HCT116 (cell line): ENCODE results near the gene CA10. TPM values are rescaled to one million over a fixed set of nuclear protein-coding genes. Genes with fewer than 3 reads are reported as not detected.

Experiments
- ATAC-seq: fragments of 200-7000 bp; cut with Tn5 transposase; 2 replicates; pipeline ENCODE4 v1.9.1; 2020; ENCODE audit warnings: mild to moderate bottlenecking, moderate library complexity
- BruUV-seq: library from RNA; stranded (reverse); fragments of 400-500 nt; replicated peaks from 2 replicates; lab custom pipeline; 2021; lab: Mats Ljungman, UMichigan
- CTCF ChIA-PET: fragments of 300-600 bp; sonication (Branson Sonifier 250); formaldehyde crosslinking; loops from one replicate; lab custom pipeline; 2021; ENCODE audit warnings: antibody characterized with exemption; lab: Charles Lee
- POLR2A ChIA-PET: fragments of 300-600, 350-600 bp; sonication (Branson Sonifier 250); formaldehyde crosslinking; loops from one replicate; lab custom pipeline; 2021; ENCODE audit warnings: antibody characterized with exemption; lab: Charles Lee
- RAD21 ChIA-PET, 2 experiments: fragments of 300-600 bp; sonication (Branson Sonifier 250); formaldehyde crosslinking; loops; one replicate each; lab custom pipeline; 2023; ENCODE audit warnings: low total read pairs in 2 of 2; ENCODE audit not compliant: uncharacterized antibody in 2 of 2, unreplicated experiment in 2 of 2, low non-redundant PET in 1 of 2; lab: Charles Lee
- DNase-seq: peaks from one replicate; pipeline ENCODE4 v3.0.0-alpha.2; 2010; ENCODE audit warnings: low read depth, low spot score
- H2AFZ ChIP-seq: fragments of 200-600 bp; shearing (Covaris generic), sonication (generic); 2 replicates; pipeline ENCODE4 v1.6.1; 2017; ENCODE audit warnings: low read depth, mixed run types, mixed read lengths, antibody characterized with exemption, low read length; ENCODE audit not compliant: poor library complexity, severe bottlenecking
- H3K27ac ChIP-seq: 2 replicates; pipeline ENCODE4 v1.5.1; 2012; ENCODE audit warnings: low read depth, low read length
- H3K27me3 ChIP-seq: fragments of 200-600 bp; sonication (generic); 2 replicates; pipeline ENCODE4 v1.6.1; 2016; ENCODE audit warnings: mixed run types, low read length, mixed read lengths; ENCODE audit not compliant: insufficient read depth
- H3K36me3 ChIP-seq, 2 experiments: fragments of 200-500 bp in 1 of 2; fragments of 200-600 bp in 1 of 2; sonication (Bioruptor generic) in 1 of 2; sonication (generic) in 1 of 2; 2 replicates each; pipeline versions ENCODE4 v1.5.1 to v1.6.1; 2014 to 2016; ENCODE audit warnings: low read length in 2 of 2, inconsistent platforms in 1 of 2, mixed read lengths in 1 of 2, mixed run types in 1 of 2; ENCODE audit not compliant: insufficient read depth in 2 of 2, control insufficient read depth in 1 of 2
- H3K4me1 ChIP-seq, 2 experiments: fragments of 200-600 bp in 1 of 2; sonication (generic) in 1 of 2; 2 replicates each; pipeline versions ENCODE4 v1.5.1 to v1.6.1; 2012 to 2017; ENCODE audit warnings: low read length in 2 of 2, inconsistent platforms in 1 of 2, mild to moderate bottlenecking in 1 of 2, mixed read lengths in 1 of 2, mixed run types in 1 of 2, moderate library complexity in 1 of 2; ENCODE audit not compliant: insufficient read depth in 2 of 2, control insufficient read depth in 1 of 2
- H3K4me2 ChIP-seq: fragments of 200-600 bp; sonication (generic); 2 replicates; pipeline ENCODE4 v1.6.1; 2017; ENCODE audit warnings: mixed run types, low read length, mixed read lengths
- H3K4me3 ChIP-seq, 2 experiments: fragments of 200-600 bp in 1 of 2; sonication (generic) in 1 of 2; replicated peaks in 1 of 2; 2 replicates each; pipeline ENCODE4 v1.5.1; 2011 to 2016; ENCODE audit warnings: low read length in 2 of 2, control low read depth in 1 of 2, low read depth in 1 of 2, mild to moderate bottlenecking in 1 of 2, mixed read lengths in 1 of 2, mixed run types in 1 of 2
- H3K79me2 ChIP-seq: fragments of 200-600 bp; sonication (generic); 2 replicates; pipeline ENCODE4 v1.6.1; 2017; ENCODE audit warnings: mild to moderate bottlenecking, mixed run types, low read length, moderate library complexity, mixed read lengths; ENCODE audit not compliant: insufficient read depth
- H3K9ac ChIP-seq: fragments of 200-600 bp; sonication (generic); 2 replicates; pipeline ENCODE4 v1.6.1; 2016; ENCODE audit warnings: low read length, mixed read lengths
- H3K9me2 ChIP-seq: fragments of 200-600 bp; sonication (generic), shearing (Covaris generic); 2 replicates; pipeline ENCODE4 v1.6.1; 2017; ENCODE audit warnings: mixed run types, mild to moderate bottlenecking, moderate library complexity; ENCODE audit not compliant: insufficient read depth
- H3K9me3 ChIP-seq, 2 experiments: fragments of 200-500 bp in 1 of 2; fragments of 200-600 bp in 1 of 2; sonication (Bioruptor generic) in 1 of 2; sonication (generic) in 1 of 2; 2 replicates each; pipeline ENCODE4 v1.6.1; 2014 to 2017; ENCODE audit warnings: low read length in 2 of 2, mixed read lengths in 2 of 2, inconsistent platforms in 1 of 2, low read depth in 1 of 2, mild to moderate bottlenecking in 1 of 2, mixed run types in 1 of 2, moderate library complexity in 1 of 2; ENCODE audit not compliant: control insufficient read depth in 1 of 2, insufficient read depth in 1 of 2
- H4K20me1 ChIP-seq: fragments of 200-600 bp; sonication (generic), shearing (Covaris generic); 2 replicates; pipeline ENCODE4 v1.6.1; 2017; ENCODE audit warnings: mixed run types, mild to moderate bottlenecking, moderate library complexity; ENCODE audit not compliant: insufficient read depth
- CEBPB ChIP-seq: IDR thresholded peaks from 2 replicates; pipeline ENCODE4 v1.6.1; 2012; ENCODE audit warnings: low read depth
- EGR1 ChIP-seq: IDR thresholded peaks from 2 replicates; pipeline ENCODE4 v1.6.1; 2012; ENCODE audit warnings: low read depth
- ELF1 ChIP-seq: IDR thresholded peaks from 2 replicates; pipeline ENCODE4 v1.6.1; 2012; ENCODE audit warnings: low read depth, borderline replicate concordance
- EZH2 ChIP-seq: fragments of 200-600 bp; sonication (generic); IDR thresholded peaks from 2 replicates; pipeline ENCODE4 v1.6.1; 2017; ENCODE audit warnings: antibody characterized with exemption, mixed run types
- FOSL1 ChIP-seq: IDR thresholded peaks from 2 replicates; pipeline ENCODE4 v1.6.1; 2012; ENCODE audit warnings: low read depth
- JUND ChIP-seq: IDR thresholded peaks from 2 replicates; pipeline ENCODE4 v1.6.1; 2012
- POLR2AphosphoS5 ChIP-seq: IDR thresholded peaks from 2 replicates; pipeline ENCODE4 v1.6.1; 2011; ENCODE audit warnings: mild to moderate bottlenecking, low read depth, low read length, moderate library complexity
- SIN3A ChIP-seq: IDR thresholded peaks from 2 replicates; pipeline ENCODE4 v1.6.1; 2012; ENCODE audit warnings: low read depth
- SP1 ChIP-seq: IDR thresholded peaks from 2 replicates; pipeline ENCODE4 v1.6.1; 2012; ENCODE audit warnings: low read depth
- SRF ChIP-seq: IDR thresholded peaks from 2 replicates; pipeline ENCODE4 v1.6.1; 2012; ENCODE audit warnings: low read depth
- ZNF274 ChIP-seq: fragments of 200-500 bp; sonication (Bioruptor generic); IDR thresholded peaks from 2 replicates; pipeline ENCODE4 v1.6.1; 2014; ENCODE audit warnings: mild to moderate bottlenecking, low read depth, low read length, inconsistent platforms
- intact Hi-C: fragments of 100-400 bp; cut with micrococcal nuclease; formaldehyde crosslinking; loops from 2 replicates; pipeline ENCODE4 v1.10.0; 2022
- total RNA-seq: library from RNA; stranded (reverse); gene quantifications from one replicate; pipeline ENCODE4 v1.2.1, GENCODE V29; 2021; ENCODE audit not compliant: unreplicated experiment
- TF ChIP-seq, protein P1 (sequence below): IDR thresholded peaks from 2 replicates; pipeline ENCODE4 v1.6.1; 2012
- TF ChIP-seq, protein P2 (sequence below), 3 experiments: fragments of 200-600 bp in 1 of 3; sonication (generic) in 1 of 3; IDR thresholded peaks in 2 of 3; conservative IDR thresholded peaks in 1 of 3; 2 replicates each; pipeline ENCODE4 v1.5.1; 2012 to 2017; ENCODE audit warnings: low read depth in 2 of 3, low read length in 2 of 3, antibody characterized with exemption in 1 of 3, borderline replicate concordance in 1 of 3, control low read depth in 1 of 3, mild to moderate bottlenecking in 1 of 3, mixed read lengths in 1 of 3, mixed run types in 1 of 3, moderate library complexity in 1 of 3; ENCODE audit not compliant: insufficient read depth in 1 of 3
- TF ChIP-seq, protein P3 (sequence below): IDR thresholded peaks from 2 replicates; pipeline ENCODE4 v1.6.1; 2011; ENCODE audit warnings: mild to moderate bottlenecking, low read length, moderate library complexity; ENCODE audit not compliant: insufficient replicate concordance; ENCODE audit errors: extremely low read depth

Gene CA10
- total RNA-seq, 1 experiment from 2014 or later = not detected

DNA sequence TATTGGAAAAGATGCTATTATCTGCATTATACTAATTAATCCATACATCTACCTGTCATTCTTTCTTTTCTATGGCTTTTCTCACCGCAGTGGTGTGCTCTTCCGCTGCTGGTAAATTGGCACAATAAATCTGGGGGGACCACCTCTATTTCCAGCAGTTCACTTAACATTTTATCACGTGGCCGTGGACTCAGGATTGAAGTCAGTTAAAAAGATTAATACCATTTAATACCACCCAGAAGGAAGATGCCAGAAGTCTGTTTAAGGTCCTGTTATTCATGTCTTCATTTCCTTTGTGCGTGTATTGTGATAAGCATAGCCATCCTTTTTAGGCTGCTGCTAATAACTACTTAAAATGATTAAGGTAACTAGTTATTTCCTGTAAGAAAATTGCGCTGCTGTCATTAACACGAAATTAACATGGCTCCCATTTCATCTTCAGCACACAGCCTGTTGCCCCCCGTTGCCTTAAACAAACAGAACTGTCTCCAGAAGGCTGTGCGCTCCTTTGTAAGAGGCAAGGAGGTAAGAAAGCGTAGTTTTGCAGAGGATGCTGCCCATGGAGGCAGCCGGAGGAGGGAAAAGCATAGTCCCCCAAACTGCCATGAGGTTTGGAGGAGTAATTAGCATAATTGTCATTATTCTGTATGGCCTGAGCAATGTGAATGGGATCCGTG is 483.8 kb downstream of the CA10 start:
- H3K4me2 ChIP-seq = no peak overlapping the region
- ChIA-PET POLR2A (no interaction called here), CTCF (no interaction called here), RAD21 (no interaction called here)
- ATAC-seq (no peak), DNase-seq (no peak)
- no peaks in the 10 kb centered on the region for H3K9me3 ChIP-seq
- H2AFZ ChIP-seq = no peak overlapping the region
- H3K4me3 ChIP-seq = no peak overlapping the region
- H3K9me2 ChIP-seq = no peaks in the 10 kb centered on the region
- no peaks in the 10 kb centered on the region for H3K4me1 ChIP-seq
- intact Hi-C loops = no loop called here
- H3K36me3 ChIP-seq = no peaks in the 10 kb centered on the region
- H3K27me3 ChIP-seq = peaks cover 26% of the 10 kb centered on the region
- no peak for TF ChIP-seq ELF1
- no peak for TF ChIP-seq SP1
- TF ChIP-seq JUND = no peak
- H3K9ac ChIP-seq = no peak overlapping the region
- no peaks in the 10 kb centered on the region for H3K79me2 ChIP-seq
- BruUV-seq = no TSS peak
- no peaks in the 10 kb centered on the region for H4K20me1 ChIP-seq
- H3K27ac ChIP-seq = no peak overlapping the region

DNA sequence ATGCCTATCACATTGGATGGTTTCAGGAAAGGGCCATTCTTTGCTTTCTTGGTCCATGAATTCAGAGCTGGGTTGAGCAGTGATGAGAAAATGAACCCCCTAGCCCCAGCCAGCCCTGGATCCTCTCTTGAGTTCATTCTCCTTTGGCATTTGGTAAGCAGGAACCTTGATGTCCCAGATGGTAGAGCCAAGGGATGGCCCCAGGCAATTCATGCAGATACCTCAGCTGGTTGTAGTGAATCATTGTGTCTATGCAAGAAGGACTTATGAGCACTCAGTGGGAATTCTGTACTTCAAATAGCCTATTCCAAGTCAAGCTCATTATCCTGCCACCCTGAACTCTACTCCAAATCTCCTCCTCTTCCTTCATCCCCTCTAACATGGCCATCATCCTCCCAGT is 485.4 kb downstream of the CA10 start:
- ChIA-PET POLR2A (interaction anchor here (0.6 kb wide), 1 partner anchor 282 kb away, joined by 3 read pairs; no protein-coding TSS in a partner anchor), CTCF (no interaction called here), RAD21 (no interaction called here)
- H3K9me2 ChIP-seq = no peaks in the 10 kb centered on the region
- no peak overlapping the region for H2AFZ ChIP-seq
- ATAC-seq = no peak
- H3K36me3 ChIP-seq = no peaks in the 10 kb centered on the region
- no peak overlapping the region for H3K4me2 ChIP-seq
- no TSS peak for BruUV-seq
- H3K27ac ChIP-seq = no peak overlapping the region
- H3K4me1 ChIP-seq = no peaks in the 10 kb centered on the region
- H3K9me3 ChIP-seq = no peaks in the 10 kb centered on the region
- no peak for DNase-seq
- intact Hi-C loops = no loop called here
- no peaks in the 10 kb centered on the region for H4K20me1 ChIP-seq
- no peak overlapping the region for H3K9ac ChIP-seq
- no peak overlapping the region for H3K4me3 ChIP-seq
- H3K79me2 ChIP-seq = no peaks in the 10 kb centered on the region
- peaks cover 26% of the 10 kb centered on the region for H3K27me3 ChIP-seq
- TF ChIP-seq SRF (no peak), POLR2AphosphoS5 (no peak), SIN3A (no peak), CEBPB (no peak), EZH2 (no peak), EGR1 (no peak), ZNF274 (no peak), FOSL1 (no peak)
- TF ChIP-seq, protein P1, sequence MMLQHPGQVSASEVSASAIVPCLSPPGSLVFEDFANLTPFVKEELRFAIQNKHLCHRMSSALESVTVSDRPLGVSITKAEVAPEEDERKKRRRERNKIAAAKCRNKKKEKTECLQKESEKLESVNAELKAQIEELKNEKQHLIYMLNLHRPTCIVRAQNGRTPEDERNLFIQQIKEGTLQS = no peak
- TF ChIP-seq, protein P2, sequence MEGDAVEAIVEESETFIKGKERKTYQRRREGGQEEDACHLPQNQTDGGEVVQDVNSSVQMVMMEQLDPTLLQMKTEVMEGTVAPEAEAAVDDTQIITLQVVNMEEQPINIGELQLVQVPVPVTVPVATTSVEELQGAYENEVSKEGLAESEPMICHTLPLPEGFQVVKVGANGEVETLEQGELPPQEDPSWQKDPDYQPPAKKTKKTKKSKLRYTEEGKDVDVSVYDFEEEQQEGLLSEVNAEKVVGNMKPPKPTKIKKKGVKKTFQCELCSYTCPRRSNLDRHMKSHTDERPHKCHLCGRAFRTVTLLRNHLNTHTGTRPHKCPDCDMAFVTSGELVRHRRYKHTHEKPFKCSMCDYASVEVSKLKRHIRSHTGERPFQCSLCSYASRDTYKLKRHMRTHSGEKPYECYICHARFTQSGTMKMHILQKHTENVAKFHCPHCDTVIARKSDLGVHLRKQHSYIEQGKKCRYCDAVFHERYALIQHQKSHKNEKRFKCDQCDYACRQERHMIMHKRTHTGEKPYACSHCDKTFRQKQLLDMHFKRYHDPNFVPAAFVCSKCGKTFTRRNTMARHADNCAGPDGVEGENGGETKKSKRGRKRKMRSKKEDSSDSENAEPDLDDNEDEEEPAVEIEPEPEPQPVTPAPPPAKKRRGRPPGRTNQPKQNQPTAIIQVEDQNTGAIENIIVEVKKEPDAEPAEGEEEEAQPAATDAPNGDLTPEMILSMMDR (IDR thresholded peaks at IDR 0.05 in 2 of 3, conservative IDR thresholded peaks at IDR 0.05 in 1 of 3; ENCODE audit: borderline replicate concordance in 1 of 3, insufficient read depth in 1 of 3, low read depth in 2 of 3, low read length in 2 of 3) = no peak
- TF ChIP-seq, protein P3, sequence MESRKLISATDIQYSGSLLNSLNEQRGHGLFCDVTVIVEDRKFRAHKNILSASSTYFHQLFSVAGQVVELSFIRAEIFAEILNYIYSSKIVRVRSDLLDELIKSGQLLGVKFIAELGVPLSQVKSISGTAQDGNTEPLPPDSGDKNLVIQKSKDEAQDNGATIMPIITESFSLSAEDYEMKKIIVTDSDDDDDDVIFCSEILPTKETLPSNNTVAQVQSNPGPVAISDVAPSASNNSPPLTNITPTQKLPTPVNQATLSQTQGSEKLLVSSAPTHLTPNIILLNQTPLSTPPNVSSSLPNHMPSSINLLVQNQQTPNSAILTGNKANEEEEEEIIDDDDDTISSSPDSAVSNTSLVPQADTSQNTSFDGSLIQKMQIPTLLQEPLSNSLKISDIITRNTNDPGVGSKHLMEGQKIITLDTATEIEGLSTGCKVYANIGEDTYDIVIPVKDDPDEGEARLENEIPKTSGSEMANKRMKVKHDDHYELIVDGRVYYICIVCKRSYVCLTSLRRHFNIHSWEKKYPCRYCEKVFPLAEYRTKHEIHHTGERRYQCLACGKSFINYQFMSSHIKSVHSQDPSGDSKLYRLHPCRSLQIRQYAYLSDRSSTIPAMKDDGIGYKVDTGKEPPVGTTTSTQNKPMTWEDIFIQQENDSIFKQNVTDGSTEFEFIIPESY = no peak
